Esophagus (tissue), 2 donors: Measurements from ENCODE around the gene RAB40C. TPM values are rescaled to one million over a fixed set of nuclear protein-coding genes. Genes with fewer than 3 reads are reported as not detected.

Experiments used
- H3K27ac ChIP-seq, 2 donors: one replicate each; pipeline ENCODE4 v1.5.1; 2013; ENCODE audit warnings: low read depth in 2 of 2, mild to moderate bottlenecking in 2 of 2, inconsistent platforms in 1 of 2, low read length in 1 of 2, moderate library complexity in 1 of 2
- H3K27me3 ChIP-seq, 2 donors: one replicate each; pipeline ENCODE4 v1.6.1; 2013; ENCODE audit warnings: low read length in 2 of 2, control low read depth in 1 of 2, mild to moderate bottlenecking in 1 of 2; ENCODE audit not compliant: insufficient read depth in 2 of 2, control insufficient read depth in 1 of 2
- H3K36me3 ChIP-seq, 2 donors: one replicate each; pipeline ENCODE4 v1.6.1; 2013; ENCODE audit warnings: low read length in 1 of 2; ENCODE audit not compliant: control insufficient read depth in 2 of 2, insufficient read depth in 2 of 2
- H3K4me1 ChIP-seq, 2 donors: one replicate each; pipeline ENCODE4 v1.6.1; 2013; ENCODE audit warnings: low read length in 1 of 2; ENCODE audit not compliant: control insufficient read depth in 2 of 2, insufficient read depth in 2 of 2
- H3K4me3 ChIP-seq, 2 donors: one replicate each; pipeline ENCODE4 v1.5.1; 2013; ENCODE audit warnings: low read length in 2 of 2, mild to moderate bottlenecking in 2 of 2, low read depth in 1 of 2, moderate library complexity in 1 of 2
- H3K9me3 ChIP-seq, 2 donors: one replicate each; pipeline ENCODE4 v1.6.1; 2013; ENCODE audit warnings: mild to moderate bottlenecking in 2 of 2, low read depth in 1 of 2, low read length in 1 of 2, moderate library complexity in 1 of 2; ENCODE audit not compliant: control insufficient read depth in 2 of 2, insufficient read depth in 1 of 2
- WGBS, 2 donors: extraction: QIAGEN DNeasy Blood & Tissue Kit; methylation state at CpG; one replicate each; pipeline ENCODE4 v1.1.7; 2013; 5-methylcytosine and 5-hydroxymethylcytosine counted together
- polyA plus RNA-seq, 2 donors: library from polyadenylated mRNA; stranded (reverse); fragments of 200-250 nt; gene quantifications; one replicate each; pipeline ENCODE4 v1.2.3, GENCODE V29; 2013
- donor health status: healthy with polysubstance abuse.
- donor health status: Bipolar disorder and iron deficiency.

RAB40C gene
- polyA plus RNA-seq, 2 donors: 18.1 to 42.4 TPM

- peak overlapping the region in 1 of 2 donors; percentile 63 for H3K4me3 ChIP-seq
- no peaks in the 10 kb centered on the region for H3K27me3 ChIP-seq
- no peaks in the 10 kb centered on the region for H3K36me3 ChIP-seq
- no peaks in the 10 kb centered on the region for H3K9me3 ChIP-seq
- WGBS, 2 donors: 79 to 83% methylated on average over 13 of the region's 13 CpGs
- H3K27ac ChIP-seq: peak overlapping the region; percentile 61 to 63
- peaks cover 9 to 17% of the 10 kb centered on the region in 2 donors for H3K4me1 ChIP-seq
Observed at GRCh38 chr16:643050-643368, 53.1 kb downstream of the RAB40C start.

- Histone ChIP-seq H3K27ac (no peak overlapping the region), H3K36me3 (no peaks in the 10 kb centered on the region), H3K4me1 (peaks cover 11 to 20% of the 10 kb centered on the region in 2 donors), H3K9me3 (no peaks in the 10 kb centered on the region), H3K27me3 (no peaks in the 10 kb centered on the region), H3K4me3 (no peak overlapping the region)
- WGBS, 2 donors: 88 to 90% methylated on average over 12 of the region's 12 CpGs
Observed at GRCh38 chr16:644556-644955, 54.7 kb downstream of the RAB40C start.

- Histone ChIP-seq H3K27me3 (no peaks in the 10 kb centered on the region), H3K4me3 (no peak overlapping the region), H3K9me3 (no peaks in the 10 kb centered on the region), H3K27ac (no peak overlapping the region), H3K36me3 (no peaks in the 10 kb centered on the region), H3K4me1 (peaks cover 15 to 28% of the 10 kb centered on the region in 2 donors)
- 70 to 71% methylated on average over 32 of the region's 32 CpGs for WGBS, 2 donors
Observed at GRCh38 chr16:645852-646678, 56.2 kb downstream of the RAB40C start.

- no peak overlapping the region for H3K4me3 ChIP-seq
- H3K27ac ChIP-seq: no peak overlapping the region
- H3K27me3 ChIP-seq: no peaks in the 10 kb centered on the region
- H3K9me3 ChIP-seq: no peaks in the 10 kb centered on the region
- no peaks in the 10 kb centered on the region for H3K36me3 ChIP-seq
- WGBS, 2 donors: 80 to 81% methylated on average over 22 of the region's 22 CpGs
- peaks cover 15 to 28% of the 10 kb centered on the region in 2 donors for H3K4me1 ChIP-seq
Observed at GRCh38 chr16:646679-647172, 56.9 kb downstream of the RAB40C start.

- no peaks in the 10 kb centered on the region for H3K27me3 ChIP-seq
- H3K4me1 ChIP-seq: peaks cover 15 to 28% of the 10 kb centered on the region in 2 donors
- 68 to 74% methylated on average over 25 of the region's 25 CpGs for WGBS, 2 donors
- H3K4me3 ChIP-seq: no peak overlapping the region
- H3K27ac ChIP-seq: no peak overlapping the region
- H3K9me3 ChIP-seq: no peaks in the 10 kb centered on the region
- H3K36me3 ChIP-seq: no peaks in the 10 kb centered on the region
Observed at GRCh38 chr16:647173-647902, 57.5 kb downstream of the RAB40C start.

- peaks cover 15 to 19% of the 10 kb centered on the region in 2 donors for H3K4me1 ChIP-seq
- H3K27me3 ChIP-seq: no peaks in the 10 kb centered on the region
- peak overlapping the region; percentile 62 to 83 for H3K4me3 ChIP-seq
- whole genome bisulfite sequencing, 2 donors: 19 to 28% methylated on average over 24 of the region's 24 CpGs
- H3K27ac ChIP-seq: peak overlapping the region; percentile 87 to 90
- no peaks in the 10 kb centered on the region for H3K9me3 ChIP-seq
- no peaks in the 10 kb centered on the region for H3K36me3 ChIP-seq
Observed at GRCh38 chr16:648071-648780, 58.4 kb downstream of the RAB40C start.

- peaks cover 15 to 19% of the 10 kb centered on the region in 2 donors for H3K4me1 ChIP-seq
- H3K4me3 ChIP-seq: peak within 1 kb of the TSS; percentile 62 to 83
- H3K27ac ChIP-seq: peak within 1 kb of the TSS; percentile 87 to 90
- no peaks in the 10 kb centered on the region for H3K9me3 ChIP-seq
- H3K27me3 ChIP-seq: no peaks in the 10 kb centered on the region
- 1% methylated on average over 73 to 91 of the region's 91 CpGs for WGBS, 2 donors
- peaks cover 0 to 5% of the 10 kb centered on the region in 2 donors for H3K36me3 ChIP-seq
Observed at GRCh38 chr16:648781-649589, 59.1 kb downstream of the RAB40C start, which contains the start of gene WDR90. WDR90 (plus strand) TSS chr16:649365; CDS start chr16:649417, 52 bp downstream.

GRCh38 chr16:649631-650030 lies 59.8 kb downstream of the RAB40C start:
- H3K27ac ChIP-seq: no peak overlapping the region
- 2% methylated on average over 34 to 44 of the region's 44 CpGs for WGBS, 2 donors
- peak overlapping the region; percentile 62 to 83 for H3K4me3 ChIP-seq
- H3K9me3 ChIP-seq: no peaks in the 10 kb centered on the region
- peaks cover 0 to 5% of the 10 kb centered on the region in 2 donors for H3K36me3 ChIP-seq
- no peaks in the 10 kb centered on the region for H3K27me3 ChIP-seq
- peaks cover 15 to 19% of the 10 kb centered on the region in 2 donors for H3K4me1 ChIP-seq
